GM10266 (cell line): ENCODE measurements around the gene CADM2.
"Not testable (repeated sequence)": the region's sequence is repeated elsewhere in the genome, so short reads cannot be mapped to it uniquely, and the experiment has no call there.

Source experiments
- DNase-seq: peaks from one replicate; pipeline ENCODE4 v3.0.0; 2012; ENCODE audit errors: extremely low spot score
- CTCF ChIP-seq: IDR thresholded peaks from 2 replicates; pipeline ENCODE4 v1.5.1; 2012; ENCODE audit warnings: mild to moderate bottlenecking, low read depth; ENCODE audit not compliant: control insufficient read depth, insufficient read depth; ENCODE audit errors: missing control alignments

Gene CADM2

GRCh38 chr3:85678713-85679112 is 719.9 kb downstream of the CADM2 start:
- TF ChIP-seq CTCF = no peak
- DNase-seq = no peak

GRCh38 chr3:85681906-85682305 is 723.1 kb downstream of the CADM2 start:
- no peak for DNase-seq
- TF ChIP-seq CTCF = no peak

DNA sequence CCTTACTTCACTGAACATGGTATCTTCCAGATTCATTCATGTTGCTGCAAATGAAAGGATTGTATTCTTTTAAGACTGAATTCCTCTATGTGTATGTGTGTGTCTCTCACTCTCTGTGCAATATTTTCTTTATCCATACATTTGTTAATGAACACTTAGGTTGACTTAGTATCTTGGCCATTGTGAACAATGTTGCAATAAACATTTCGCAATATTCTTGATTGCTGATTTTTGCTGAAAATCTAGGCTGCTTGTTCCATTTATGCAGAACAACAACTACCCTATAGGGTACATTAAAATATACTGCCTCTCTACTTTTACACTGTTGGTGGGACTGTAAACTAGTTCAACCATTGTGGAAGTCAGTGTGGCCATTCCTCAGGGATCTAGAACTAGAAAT is 732.4 kb downstream of the CADM2 start:
- DNase-seq = no peak
- no peak for TF ChIP-seq CTCF

DNA sequence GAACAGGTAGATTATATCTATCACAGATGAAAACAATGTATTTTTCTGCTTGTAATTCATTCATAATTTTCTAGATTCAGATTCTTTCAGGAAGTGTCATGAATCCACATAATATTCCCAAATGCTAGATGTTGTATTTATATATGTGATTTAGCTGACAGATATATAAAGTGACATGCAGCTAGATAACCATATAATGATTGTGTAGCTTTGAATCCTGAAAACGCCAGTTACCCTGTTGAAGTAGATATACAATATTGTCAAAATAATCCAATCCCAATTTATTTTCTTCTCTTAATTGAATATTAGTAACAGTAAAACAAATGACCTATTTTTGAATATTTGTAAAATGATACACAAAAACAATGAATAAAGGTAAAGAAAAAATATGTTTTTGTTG is 738.4 kb downstream of the CADM2 start:
- TF ChIP-seq CTCF = no peak
- no peak for DNase-seq

GRCh38 chr3:85706130-85706529 is 747.3 kb downstream of the CADM2 start:
- DNase-seq = no peak
- no peak for TF ChIP-seq CTCF

DNA sequence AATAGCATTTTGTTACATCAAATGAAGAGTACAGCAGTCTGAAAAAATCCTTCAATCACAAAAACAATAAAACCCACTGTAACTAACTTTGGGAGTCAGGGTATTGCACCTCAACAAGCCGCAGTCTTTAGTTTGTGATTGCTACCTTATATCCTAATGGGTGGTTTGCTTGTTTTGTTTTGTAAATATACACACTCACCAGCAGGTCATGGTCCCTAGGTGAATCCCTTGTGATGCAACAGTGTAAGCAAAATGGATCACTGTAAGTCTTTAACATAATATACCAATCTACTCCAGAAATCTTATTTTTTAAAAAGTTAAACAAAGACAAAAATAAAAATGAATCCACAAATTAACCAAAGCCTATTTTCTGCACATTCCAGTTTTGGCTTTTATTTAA is 749.5 kb downstream of the CADM2 start:
- not testable (repeated sequence) for DNase-seq

GRCh38 chr3:85709346-85709892 is 750.6 kb downstream of the CADM2 start:
- DNase-seq = no peak
- TF ChIP-seq CTCF = no peak

- no peak for TF ChIP-seq CTCF
- no peak for DNase-seq
These were observed 751.7 kb downstream of the CADM2 start for GRCh38 chr3:85710490-85710889.
